Measurements from ENCODE around the gene APC.

- TF ChIP-seq CTCF (IDR thresholded peaks at IDR 0.05) = no peak
- TF ChIP-seq EP300 (IDR thresholded peaks at IDR 0.05) = no peak
- no peak for TF ChIP-seq POLR2A (IDR thresholded peaks at IDR 0.05)
Measured at GRCh38 chr5:112820246-112820645, 82.6 kb downstream of the APC start.
